HepG2 (cell line): Measurements from ENCODE around the gene NIFK. TPM values are rescaled to one million over a fixed set of nuclear protein-coding genes. Genes with fewer than 3 reads are reported as not detected.

Experiments
- AGO2 ChIP-seq: fragments of 200-400 bp; formaldehyde crosslinking; optimal IDR thresholded peaks from 2 replicates; pipeline ENCODE3; 2017; ENCODE audit warnings: mild to moderate bottlenecking, low read depth, low read length, moderate library complexity
- ELF3 ChIP-seq: IDR thresholded peaks from 2 replicates; pipeline ENCODE4 v1.6.1; 2016; ENCODE audit warnings: missing genetic modification reagents, missing compliant biosample characterization
- FOSL1 ChIP-seq: sonication (generic); formaldehyde crosslinking; IDR thresholded peaks from 2 replicates; pipeline ENCODE4 v1.9.0; 2021; ENCODE audit warnings: missing genetic modification reagents, borderline replicate concordance
- HNF4A ChIP-seq: sonication (generic); formaldehyde crosslinking; IDR thresholded peaks from 2 replicates; pipeline ENCODE4 v1.4.0; 2020; ENCODE audit warnings: missing genetic modification reagents
- IKZF5 ChIP-seq: IDR thresholded peaks from 2 replicates; pipeline ENCODE4 v1.6.1; 2018; ENCODE audit warnings: missing genetic modification reagents, mild to moderate bottlenecking, missing compliant biosample characterization
- JUN ChIP-seq: sonication (generic); formaldehyde crosslinking; IDR thresholded peaks from 2 replicates; pipeline ENCODE4 v1.4.0; 2020; ENCODE audit warnings: mild to moderate bottlenecking, missing genetic modification reagents
- KAT2B ChIP-seq: fragments of 150-350 bp; IDR thresholded peaks from 2 replicates; pipeline ENCODE4 v1.6.1; 2014; ENCODE audit warnings: low read depth, low read length, borderline replicate concordance
- MATR3 ChIP-seq: sonication (generic); formaldehyde crosslinking; IDR thresholded peaks from 2 replicates; pipeline ENCODE4 v1.4.0; 2020; ENCODE audit warnings: missing genetic modification reagents
- MBNL3 ChIP-seq: fragments of 250-450 bp; sonication (Bioruptor Pico); conservative IDR thresholded peaks from 2 replicates; pipeline ENCODE4 v1.8.0; 2022; ENCODE audit warnings: mild to moderate bottlenecking, inconsistent platforms
- MLLT10 ChIP-seq: sonication (generic); formaldehyde crosslinking; IDR thresholded peaks from 2 replicates; pipeline ENCODE4 v1.4.0; 2020; ENCODE audit warnings: missing genetic modification reagents
- RBFOX2 ChIP-seq: fragments of 200-400 bp; formaldehyde crosslinking; IDR thresholded peaks from 2 replicates; pipeline ENCODE4 v1.6.1; 2017; ENCODE audit warnings: low read depth, mild to moderate bottlenecking, low read length
- SIN3B ChIP-seq: fragments of 150-350 bp; IDR thresholded peaks from 2 replicates; pipeline ENCODE4 v1.6.1; 2014; ENCODE audit warnings: low read length
- SP2 ChIP-seq: sonication (generic); formaldehyde crosslinking; IDR thresholded peaks from 2 replicates; pipeline ENCODE4 v1.5.1; 2020; ENCODE audit warnings: mild to moderate bottlenecking, missing genetic modification reagents
- THAP11 ChIP-seq: IDR thresholded peaks from 2 replicates; pipeline ENCODE4 v1.6.1; 2016; ENCODE audit warnings: missing biosample characterization, missing genetic modification reagents
- XBP1 ChIP-seq: sonication (generic); formaldehyde crosslinking; IDR thresholded peaks from 2 replicates; pipeline ENCODE4 v1.5.0; 2020; ENCODE audit warnings: missing genetic modification reagents
- YY1 ChIP-seq: IDR thresholded peaks from 2 replicates; pipeline ENCODE4 v1.6.1; 2011; ENCODE audit warnings: low read length, low read depth, moderate library complexity, mild to moderate bottlenecking; ENCODE audit not compliant: insufficient read depth, insufficient replicate concordance
- ZFX ChIP-seq: sonication (generic); formaldehyde crosslinking; IDR thresholded peaks from 2 replicates; pipeline ENCODE4 v1.4.0; 2020; ENCODE audit warnings: mild to moderate bottlenecking, low read depth, missing genetic modification reagents, moderate library complexity
- ZFYVE20 ChIP-seq: sonication (generic); formaldehyde crosslinking; IDR thresholded peaks from 2 replicates; pipeline ENCODE4 v1.8.0; 2023; ENCODE audit warnings: low read depth, mild to moderate bottlenecking, moderate library complexity, missing genetic modification reagents, borderline replicate concordance
- ZNF12 ChIP-seq: sonication (generic); formaldehyde crosslinking; IDR thresholded peaks from 2 replicates; pipeline ENCODE4 v1.5.0; 2020; ENCODE audit warnings: missing genetic modification reagents
- ZNF121 ChIP-seq: sonication (generic); formaldehyde crosslinking; IDR thresholded peaks from 2 replicates; pipeline ENCODE4 v1.5.0; 2020; ENCODE audit warnings: mild to moderate bottlenecking, missing genetic modification reagents
- ZNF292 ChIP-seq: sonication (generic); formaldehyde crosslinking; IDR thresholded peaks from 2 replicates; pipeline ENCODE4 v1.8.1; 2022; ENCODE audit warnings: mild to moderate bottlenecking, low read depth, missing genetic modification reagents, borderline replicate concordance
- ZNF326 ChIP-seq: sonication (generic); formaldehyde crosslinking; IDR thresholded peaks from 2 replicates; pipeline ENCODE4 v1.4.0; 2020; ENCODE audit warnings: missing genetic modification reagents, borderline replicate concordance
- ZNF484 ChIP-seq: sonication (generic); formaldehyde crosslinking; IDR thresholded peaks from 2 replicates; pipeline ENCODE4 v1.5.1; 2020; ENCODE audit warnings: mild to moderate bottlenecking, low read depth, missing genetic modification reagents, borderline replicate concordance
- ZNF556 ChIP-seq: sonication (generic); formaldehyde crosslinking; IDR thresholded peaks from 2 replicates; pipeline ENCODE4 v1.4.0; 2020; ENCODE audit warnings: mild to moderate bottlenecking, missing genetic modification reagents, borderline replicate concordance
- ZNF598 ChIP-seq: sonication (generic); formaldehyde crosslinking; IDR thresholded peaks from 2 replicates; pipeline ENCODE4 v1.5.1; 2020; ENCODE audit warnings: mild to moderate bottlenecking, missing genetic modification reagents, borderline replicate concordance
- ZNF629 ChIP-seq: sonication (generic); formaldehyde crosslinking; conservative IDR thresholded peaks from 2 replicates; pipeline ENCODE4 v1.5.0; 2020; ENCODE audit warnings: missing genetic modification reagents
- ZNF691 ChIP-seq: sonication (generic); formaldehyde crosslinking; IDR thresholded peaks from 2 replicates; pipeline ENCODE4 v1.4.0; 2020; ENCODE audit warnings: missing genetic modification reagents, low read depth, mild to moderate bottlenecking, borderline replicate concordance
- ZNF720 ChIP-seq: sonication (generic); formaldehyde crosslinking; IDR thresholded peaks from 2 replicates; pipeline ENCODE4 v1.4.0; 2020; ENCODE audit warnings: missing genetic modification reagents
- ZNF746 ChIP-seq: sonication (generic); formaldehyde crosslinking; IDR thresholded peaks from 2 replicates; pipeline ENCODE4 v1.8.0; 2022; ENCODE audit warnings: mild to moderate bottlenecking, missing genetic modification reagents
- ZNF782 ChIP-seq: sonication (generic); formaldehyde crosslinking; IDR thresholded peaks from 2 replicates; pipeline ENCODE4 v1.4.0; 2020; ENCODE audit warnings: missing genetic modification reagents, mild to moderate bottlenecking, borderline replicate concordance
- polyA plus RNA-seq, 8 experiments: library from polyadenylated mRNA; depleted of rRNA in 3 of 8; stranded (reverse) in 7 of 8; unstranded in 1 of 8; fragments of >200 nt; fragmentation: Illumina TruSeq in 4 of 8; extraction: Trizol in 4 of 8; gene quantifications; 2 replicates each; pipeline versions ENCODE4 v1.2.1 to v1.2.3, GENCODE V29; 2011 to 2016; ENCODE audit warnings: low read depth in 4 of 8, missing spikeins in 1 of 8, mixed read lengths in 1 of 8; ENCODE audit not compliant: insufficient read depth in 1 of 8
- total RNA-seq, 5 experiments: library from RNA; depleted of rRNA; stranded (reverse); fragments of >200 nt; fragmentation: Illumina TruSeq; extraction: Trizol; gene quantifications; 2 replicates each; pipeline ENCODE4 v1.2.3, GENCODE V29; 2016; ENCODE audit warnings: low read depth in 1 of 5

NIFK gene
- total and polyA plus RNA-seq, 2 of the 13 experiments (the other 11 are each of a cell fraction or from before 2014, with no cell fraction given), result 19.6 to 105 TPM

GRCh38 chr2:121699421-121700333 lies 37.0 kb downstream of the NIFK start (continued):
- 0 out of 2 replicates have a peak, but pooled peaks have one; percentile 22 for TF ChIP-seq IKZF5 (CRISPR knock-in tag)
- no peak for TF ChIP-seq MATR3 (CRISPR knock-in tag)
- TF ChIP-seq ZNF782, result peak; percentile 77; the same call in 1 of the 2 replicates
- TF ChIP-seq ZNF121, result no peak
- no peak for TF ChIP-seq AGO2
- no peak for TF ChIP-seq RBFOX2
- peak; percentile 36; the same call in 1 of the 2 replicates for TF ChIP-seq ZFX (CRISPR knock-in tag)
- TF ChIP-seq ZNF326 (CRISPR knock-in tag), result no peak
- TF ChIP-seq ZNF292, result peak; percentile 54; the same call in 1 of the 2 replicates
- TF ChIP-seq ZNF691, result 0 out of 2 replicates have a peak, but pooled peaks have one; percentile 41
- no peak for TF ChIP-seq ZFYVE20
- TF ChIP-seq ELF3 (CRISPR knock-in tag), result no peak
- TF ChIP-seq ZNF746, result no peak
- TF ChIP-seq THAP11 (CRISPR knock-in tag), result no peak
- TF ChIP-seq SIN3B, result no peak
- TF ChIP-seq ZNF12 (CRISPR knock-in tag), result no peak
- no peak for TF ChIP-seq FOSL1 (CRISPR knock-in tag)
- no peak for TF ChIP-seq JUN (CRISPR knock-in tag)
- TF ChIP-seq XBP1 (CRISPR knock-in tag), result no peak
- TF ChIP-seq MBNL3, result no peak
- no peak; the same call in 1 of the 2 replicates for TF ChIP-seq SP2 (CRISPR knock-in tag)
- TF ChIP-seq HNF4A (CRISPR knock-in tag), result no peak
- no peak for TF ChIP-seq ZNF629 (CRISPR knock-in tag)
- no peak for TF ChIP-seq ZNF556 (CRISPR knock-in tag)
- no peak for TF ChIP-seq YY1
- TF ChIP-seq ZNF484 (CRISPR knock-in tag), result no peak
- no peak for TF ChIP-seq KAT2B
- TF ChIP-seq ZNF720 (CRISPR knock-in tag), result no peak
- no peak for TF ChIP-seq ZNF598
- no peak for TF ChIP-seq MLLT10 (CRISPR knock-in tag)
